HPDE6-E6E7 (cell line): ENCODE data around the gene LIMK1.
"Not testable (repeated sequence)": the region's sequence is repeated elsewhere in the genome, so short reads cannot be mapped to it uniquely, and the experiment has no call there.

Experiments used
- DNase-seq: peaks from one replicate; pipeline ENCODE4 v3.0.0; 2011; ENCODE audit warnings: missing footprints; ENCODE audit errors: extremely low spot score

Gene LIMK1

GRCh38 chr7:74083117-74083876 is at the start of gene LIMK1:
LIMK1 (plus strand) TSS chr7:74083804; CDS start chr7:74083991, 187 bp downstream.
- DNase-seq: peak; percentile 80

- no peak for DNase-seq
Observed at GRCh38 chr7:74037609-74038008, 46.0 kb upstream of the LIMK1 start.

- DNase-seq: no peak
Observed at GRCh38 chr7:74038194-74038961, 45.2 kb upstream of the LIMK1 start.

GRCh38 chr7:74039337-74039736 is 44.3 kb upstream of the LIMK1 start:
- no peak for DNase-seq

- no peak for DNase-seq
Observed at GRCh38 chr7:74040101-74040790, 43.4 kb upstream of the LIMK1 start.

- DNase-seq: no peak
Observed at GRCh38 chr7:74040791-74041520, 42.6 kb upstream of the LIMK1 start.

GRCh38 chr7:74042746-74043522 is 40.7 kb upstream of the LIMK1 start:
- no peak for DNase-seq

- DNase-seq: no peak
Observed at GRCh38 chr7:74043523-74043951, 40.1 kb upstream of the LIMK1 start.

- DNase-seq: no peak
Observed at GRCh38 chr7:74044366-74045350, 38.9 kb upstream of the LIMK1 start.

- not testable (repeated sequence) for DNase-seq
Observed at GRCh38 chr7:74046581-74046980, 37.0 kb upstream of the LIMK1 start.

- DNase-seq: no peak
Observed at GRCh38 chr7:74047804-74048380, 35.7 kb upstream of the LIMK1 start.

GRCh38 chr7:74048999-74049599 is 34.5 kb upstream of the LIMK1 start:
- no peak for DNase-seq

- DNase-seq: no peak
Observed at GRCh38 chr7:74049997-74050798, 33.4 kb upstream of the LIMK1 start.

GRCh38 chr7:74051193-74051592 is 32.4 kb upstream of the LIMK1 start:
- no peak for DNase-seq

- peak; percentile 49 for DNase-seq
Observed at GRCh38 chr7:74051629-74052410, 31.8 kb upstream of the LIMK1 start.

- no peak for DNase-seq
Observed at GRCh38 chr7:74052628-74053027, 31.0 kb upstream of the LIMK1 start.

- DNase-seq: no peak
Observed at GRCh38 chr7:74053589-74054186, 29.9 kb upstream of the LIMK1 start.
